ENCODE results near the gene CDCA4. TPM values are rescaled to one million over a fixed set of nuclear protein-coding genes. Genes with fewer than 3 reads are reported as not detected.

The CDCA4 gene
- total RNA-seq = 4.8 and 7.3 TPM in 2 replicates

DNA sequence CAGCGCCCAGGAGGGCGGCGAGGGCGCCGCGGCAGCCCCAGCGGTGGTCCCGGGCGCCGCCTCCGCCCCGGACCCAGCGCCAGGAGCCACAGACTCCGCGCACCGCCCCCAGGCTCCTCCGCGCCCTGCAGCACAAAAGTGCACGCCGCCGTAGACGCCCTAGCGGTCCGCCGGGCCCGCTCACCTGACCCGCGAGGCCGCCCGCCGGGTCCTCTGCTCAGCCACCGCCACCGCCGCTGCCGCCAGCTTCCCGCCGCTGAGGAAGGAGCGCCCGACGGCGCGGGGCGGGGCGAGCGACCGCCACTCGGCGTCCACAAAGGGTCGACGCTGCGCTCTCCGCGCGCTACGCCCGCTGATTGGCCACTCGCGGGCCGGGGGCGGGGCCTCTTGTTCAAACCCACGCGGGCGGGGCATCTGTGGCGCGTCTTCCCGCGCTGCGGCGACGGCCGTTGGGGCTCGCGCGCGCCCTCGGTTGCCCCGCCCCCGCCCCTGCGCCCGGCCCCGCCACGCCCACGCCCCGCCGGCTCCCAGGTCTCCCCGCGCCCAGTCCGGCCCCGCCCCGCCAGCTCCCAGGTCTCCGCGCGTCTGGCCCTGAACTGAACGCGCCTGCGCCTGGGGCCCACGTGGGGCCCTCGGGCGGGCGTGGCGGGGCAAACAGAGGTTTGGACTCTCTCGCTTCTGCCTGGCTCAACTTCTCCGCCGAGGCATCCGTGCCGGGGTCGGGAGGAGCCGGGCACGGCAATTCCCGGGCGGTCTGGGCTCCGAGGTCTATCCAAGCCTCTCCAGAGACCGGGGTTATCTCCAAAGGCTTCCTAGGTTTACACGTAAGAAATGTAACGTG, at the start of gene CDCA4:
CDCA4 (minus strand) TSS at position 269 of the 841 bp plus-strand sequence. CDS start 9,154 bp downstream, outside the sequence.

DNA sequence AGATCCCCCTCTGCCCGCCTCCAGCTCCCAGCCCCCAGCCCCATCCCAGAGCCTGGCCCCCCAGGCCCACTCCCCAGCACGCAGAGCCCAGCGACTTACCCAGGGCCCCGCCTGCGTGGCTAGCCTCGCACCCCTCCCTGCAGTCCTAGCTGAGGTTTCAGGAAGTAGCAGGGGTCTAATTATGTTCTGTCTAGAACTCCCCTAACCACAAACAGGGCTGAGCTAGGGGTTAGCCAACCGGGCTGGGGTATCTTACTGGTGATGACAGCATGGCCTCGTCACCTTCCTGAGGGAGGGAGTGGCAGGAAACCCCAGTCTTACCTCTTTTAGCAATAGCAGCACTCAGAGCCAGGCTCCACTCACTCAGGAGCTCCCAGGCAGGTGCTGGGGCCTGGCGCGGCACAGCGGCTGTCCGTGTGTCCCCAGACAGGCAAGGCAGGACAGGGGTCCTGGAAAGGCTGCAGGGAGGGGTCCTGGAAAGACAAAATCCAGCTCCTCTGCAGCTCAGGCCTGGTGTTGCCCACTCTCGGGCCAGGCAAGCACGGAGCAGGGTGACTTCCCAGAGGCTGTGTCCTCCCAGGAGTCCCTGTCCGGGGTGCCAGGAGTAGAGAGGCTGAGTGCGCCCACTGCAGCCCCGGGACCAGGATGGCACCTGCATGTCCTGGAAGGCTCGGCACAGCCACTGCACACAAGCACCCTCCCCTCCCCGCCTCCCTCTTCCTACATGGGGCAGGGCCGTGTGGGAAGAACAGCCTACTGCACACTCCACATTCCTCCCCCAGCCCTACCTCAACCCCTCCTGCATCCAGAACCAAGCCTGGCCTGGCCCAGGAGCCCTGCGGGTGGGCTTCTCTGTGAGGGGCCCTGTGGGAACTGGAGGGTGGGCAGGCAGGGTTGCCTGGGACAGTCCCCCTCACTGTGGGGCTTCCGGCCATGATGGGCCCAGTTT, 44.7 kb upstream of the CDCA4 start, which contains the start of gene GPR132:
GPR132 (minus strand) TSS at position 151 of the 949 bp plus-strand sequence. CDS start 10,010 bp downstream, outside the sequence.

DNA sequence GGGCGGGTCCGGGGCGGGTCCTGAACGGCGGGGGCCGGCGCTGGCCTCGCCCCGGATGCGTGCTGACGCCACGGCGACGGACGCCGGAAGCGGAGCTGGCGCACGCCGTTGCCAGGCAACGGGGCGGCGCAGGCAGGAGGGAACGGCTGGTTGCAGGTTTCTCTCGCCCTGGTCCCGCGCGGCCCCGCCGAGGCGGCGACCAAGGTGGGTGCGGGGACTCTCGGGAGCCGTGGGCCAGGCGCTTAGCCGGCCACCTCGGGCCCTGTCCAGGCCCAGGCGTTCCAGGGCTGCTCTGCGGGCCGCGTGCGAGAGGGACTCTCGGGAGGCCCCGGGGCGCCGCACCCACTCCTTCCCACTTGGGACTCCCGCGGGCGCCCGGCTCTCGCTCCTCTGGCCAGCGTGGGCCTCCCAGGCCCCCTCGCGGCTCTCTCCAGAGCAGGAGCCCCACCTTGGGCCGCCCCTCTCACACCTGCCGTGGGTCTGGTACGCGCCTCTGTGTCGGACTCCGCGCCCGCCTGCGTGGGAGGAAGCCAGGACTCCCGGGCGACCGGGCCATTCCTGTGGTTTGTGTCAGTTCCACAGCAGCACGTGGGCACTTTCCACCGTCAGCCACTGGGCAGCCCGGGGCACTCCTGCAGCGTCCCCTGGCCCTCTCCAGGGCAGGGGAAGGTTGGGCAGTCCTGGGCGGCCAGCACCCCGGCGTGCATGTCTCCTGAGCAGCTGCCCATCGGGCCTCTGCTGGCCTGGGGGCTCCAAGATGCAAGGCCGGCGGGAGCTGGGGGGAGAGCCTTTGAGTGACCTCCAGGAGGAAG, 35.0 kb downstream of the CDCA4 start, which contains the start of gene CLBA1:
CLBA1 (plus strand) TSS at position 114 of the 812 bp plus-strand sequence; CDS start at position 758, 644 bp downstream.

DNA sequence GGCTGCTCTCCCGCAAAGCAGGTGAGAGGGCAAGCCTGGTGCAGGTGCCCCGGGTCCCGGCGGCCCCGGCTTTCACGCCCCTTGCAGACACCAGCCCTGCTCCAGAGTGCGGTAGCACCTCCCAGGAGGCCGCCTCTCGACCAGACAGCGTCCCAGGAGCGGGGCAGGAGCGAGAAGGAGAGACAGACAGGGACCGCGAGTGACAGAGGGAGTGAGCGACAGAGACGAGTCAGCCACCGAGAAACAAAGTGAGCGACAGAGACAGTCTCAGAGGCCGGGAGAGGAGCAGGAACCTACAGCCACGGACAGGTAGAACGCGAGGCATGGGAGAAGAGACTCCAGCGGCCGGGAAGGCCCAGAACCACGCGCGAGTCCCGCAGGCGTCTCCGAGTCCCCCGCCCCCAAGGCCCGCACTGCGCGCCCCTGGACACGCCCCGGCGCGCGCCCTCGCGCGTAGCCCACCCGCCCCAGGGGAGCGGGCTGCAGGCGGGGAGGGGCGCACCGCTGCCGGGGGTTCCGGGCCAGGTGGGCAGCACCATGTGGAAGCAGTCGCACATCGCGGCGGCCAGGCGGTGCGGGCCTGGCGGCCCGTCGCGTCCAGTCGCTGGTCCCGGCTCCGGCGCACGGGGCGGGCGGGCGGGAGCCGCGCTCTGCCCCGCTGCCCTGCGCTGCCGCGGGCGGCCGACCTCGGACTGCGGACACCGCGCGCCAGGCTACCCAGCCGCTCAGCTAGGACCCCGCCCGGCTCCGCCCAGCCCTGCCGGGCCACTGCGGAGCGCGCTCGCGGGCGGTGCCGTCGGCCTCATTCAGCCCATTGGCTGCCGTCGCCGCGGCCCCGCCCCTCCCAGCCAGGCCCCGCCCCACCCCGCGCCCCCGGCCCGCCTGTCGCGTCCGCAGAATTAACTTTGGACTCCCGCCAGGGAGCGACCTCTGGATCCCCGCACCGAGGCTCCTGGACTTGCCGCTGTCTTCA, 42.9 kb downstream of the CDCA4 start, which contains the start of gene AHNAK2:
AHNAK2 (minus strand) TSS at position 694 of the 973 bp plus-strand sequence; CDS start at position 557, 137 bp downstream.

Other genes with a start within 250 kb of the CDCA4 start
- gene AKT1, start 225.3 kb downstream of the CDCA4 start, total RNA-seq = 79.4 and 83.0 TPM in 2 replicates
- gene ZBTB42, start 220.0 kb downstream of the CDCA4 start, total RNA-seq = 2.2 and 3.1 TPM in 2 replicates
- gene CEP170B, start 155.8 kb downstream of the CDCA4 start, total RNA-seq = 10.3 and 12.1 TPM in 2 replicates
- gene PLD4, start 96.2 kb downstream of the CDCA4 start, total RNA-seq = 0.05 TPM in 1 of 2 replicates, not detected in the other
- gene AHNAK2, start 42.7 kb downstream of the CDCA4 start, total RNA-seq = 56.2 and 56.9 TPM in 2 replicates
- gene CLBA1, start 35.3 kb downstream of the CDCA4 start, total RNA-seq = 3.1 and 6.6 TPM in 2 replicates
- gene GPR132, start 44.3 kb upstream of the CDCA4 start, total RNA-seq = not detected in 2 replicates
- gene JAG2, start 147.7 kb upstream of the CDCA4 start, total RNA-seq = 0.81 and 1.9 TPM in 2 replicates
- 9.5 and 9.9 TPM in 2 replicates for gene NUDT14, start 160.2 kb upstream of the CDCA4 start, total RNA-seq
- gene BTBD6, start 227.4 kb upstream of the CDCA4 start, total RNA-seq = 32.1 and 34.8 TPM in 2 replicates

All from cardiac ventricle fibroblast (primary cell).